ENCODE results near the gene ASCL1. TPM values are rescaled to one million over a fixed set of nuclear protein-coding genes. Genes with fewer than 3 reads are reported as not detected.
A peak's percentile ranks its signal among the peaks of the same experiment; 100 is the strongest.

ASCL1 gene
- total and polyA plus RNA-seq, 9 of the 15 experiments (the other 6 are each of a cell fraction or from before 2014, with no cell fraction given) = 0.01 to 0.09 (median 0.04) TPM; not detected in 3

DNA sequence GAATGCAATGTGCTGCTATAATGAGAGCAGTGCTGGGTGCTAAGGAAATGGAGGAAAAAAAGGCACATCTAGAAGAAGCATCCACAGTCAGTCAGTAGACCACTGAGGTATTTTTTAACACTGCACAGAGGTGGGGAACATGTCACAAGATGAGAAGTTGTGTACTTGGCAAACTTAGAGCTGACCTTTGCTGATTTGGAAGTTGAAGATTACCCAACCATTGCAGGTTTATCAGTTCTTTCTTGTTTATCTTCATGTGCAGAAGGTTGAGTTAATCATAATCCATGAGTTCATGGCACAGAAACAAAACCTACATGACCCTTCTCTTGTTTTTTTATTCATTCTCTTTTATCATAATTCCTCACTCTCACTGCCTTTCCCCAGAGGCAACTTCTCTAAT lies 37.2 kb upstream of the ASCL1 start (continued):
- TF ChIP-seq TAL1 (IDR thresholded peaks at IDR 0.05) (peak; percentile 24; the same call in 1 of the 2 replicates), ASH1L (IDR thresholded peaks at IDR 0.05; ENCODE audit: borderline replicate concordance, low read depth, partially characterized antibody) (no peak), ZNF699 (CRISPR knock-in tag; IDR thresholded peaks at IDR 0.05; ENCODE audit: insufficient replicate concordance) (no peak), NFIC (IDR thresholded peaks at IDR 0.05) (no peak), HSF4 (CRISPR knock-in tag; IDR thresholded peaks at IDR 0.05; ENCODE audit: borderline replicate concordance) (no peak), BRD9 (IDR thresholded peaks at IDR 0.05; ENCODE audit: low read depth, partially characterized antibody) (no peak), CEBPB (tag; IDR thresholded peaks at IDR 0.05) (0 out of 2 replicates have a peak, but pooled peaks have one; percentile 12), ZNF707 (CRISPR knock-in tag; conservative IDR thresholded peaks at IDR 0.05) (no peak)
- TF ChIP-seq, protein P1, sequence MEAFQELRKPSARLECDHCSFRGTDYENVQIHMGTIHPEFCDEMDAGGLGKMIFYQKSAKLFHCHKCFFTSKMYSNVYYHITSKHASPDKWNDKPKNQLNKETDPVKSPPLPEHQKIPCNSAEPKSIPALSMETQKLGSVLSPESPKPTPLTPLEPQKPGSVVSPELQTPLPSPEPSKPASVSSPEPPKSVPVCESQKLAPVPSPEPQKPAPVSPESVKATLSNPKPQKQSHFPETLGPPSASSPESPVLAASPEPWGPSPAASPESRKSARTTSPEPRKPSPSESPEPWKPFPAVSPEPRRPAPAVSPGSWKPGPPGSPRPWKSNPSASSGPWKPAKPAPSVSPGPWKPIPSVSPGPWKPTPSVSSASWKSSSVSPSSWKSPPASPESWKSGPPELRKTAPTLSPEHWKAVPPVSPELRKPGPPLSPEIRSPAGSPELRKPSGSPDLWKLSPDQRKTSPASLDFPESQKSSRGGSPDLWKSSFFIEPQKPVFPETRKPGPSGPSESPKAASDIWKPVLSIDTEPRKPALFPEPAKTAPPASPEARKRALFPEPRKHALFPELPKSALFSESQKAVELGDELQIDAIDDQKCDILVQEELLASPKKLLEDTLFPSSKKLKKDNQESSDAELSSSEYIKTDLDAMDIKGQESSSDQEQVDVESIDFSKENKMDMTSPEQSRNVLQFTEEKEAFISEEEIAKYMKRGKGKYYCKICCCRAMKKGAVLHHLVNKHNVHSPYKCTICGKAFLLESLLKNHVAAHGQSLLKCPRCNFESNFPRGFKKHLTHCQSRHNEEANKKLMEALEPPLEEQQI (IDR thresholded peaks at IDR 0.05) = no peak
- TF ChIP-seq, protein P2, sequence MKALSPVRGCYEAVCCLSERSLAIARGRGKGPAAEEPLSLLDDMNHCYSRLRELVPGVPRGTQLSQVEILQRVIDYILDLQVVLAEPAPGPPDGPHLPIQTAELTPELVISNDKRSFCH (CRISPR knock-in tag; IDR thresholded peaks at IDR 0.05) = no peak
- TF ChIP-seq, protein P2 (tag; IDR thresholded peaks at IDR 0.05) = no peak
- TF ChIP-seq, protein P3, sequence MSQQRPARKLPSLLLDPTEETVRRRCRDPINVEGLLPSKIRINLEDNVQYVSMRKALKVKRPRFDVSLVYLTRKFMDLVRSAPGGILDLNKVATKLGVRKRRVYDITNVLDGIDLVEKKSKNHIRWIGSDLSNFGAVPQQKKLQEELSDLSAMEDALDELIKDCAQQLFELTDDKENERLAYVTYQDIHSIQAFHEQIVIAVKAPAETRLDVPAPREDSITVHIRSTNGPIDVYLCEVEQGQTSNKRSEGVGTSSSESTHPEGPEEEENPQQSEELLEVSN (IDR thresholded peaks at IDR 0.05; ENCODE audit: borderline replicate concordance in 1 of 2, extremely low read depth in 1 of 2, insufficient read depth in 1 of 2, insufficient read length in 1 of 2, low read depth in 1 of 2, low read length in 1 of 2, poor library complexity in 1 of 2, severe bottlenecking in 1 of 2) = no peak
- TF ChIP-seq, protein P4, sequence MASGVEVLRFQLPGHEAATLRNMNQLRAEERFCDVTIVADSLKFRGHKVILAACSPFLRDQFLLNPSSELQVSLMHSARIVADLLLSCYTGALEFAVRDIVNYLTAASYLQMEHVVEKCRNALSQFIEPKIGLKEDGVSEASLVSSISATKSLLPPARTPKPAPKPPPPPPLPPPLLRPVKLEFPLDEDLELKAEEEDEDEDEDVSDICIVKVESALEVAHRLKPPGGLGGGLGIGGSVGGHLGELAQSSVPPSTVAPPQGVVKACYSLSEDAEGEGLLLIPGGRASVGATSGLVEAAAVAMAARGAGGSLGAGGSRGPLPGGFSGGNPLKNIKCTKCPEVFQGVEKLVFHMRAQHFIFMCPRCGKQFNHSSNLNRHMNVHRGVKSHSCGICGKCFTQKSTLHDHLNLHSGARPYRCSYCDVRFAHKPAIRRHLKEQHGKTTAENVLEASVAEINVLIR (CRISPR knock-in tag; IDR thresholded peaks at IDR 0.05) = no peak
